ENCODE measurements around the gene PIP4K2A. TPM values are rescaled to one million over a fixed set of nuclear protein-coding genes. Genes with fewer than 3 reads are reported as not detected.

PIP4K2A gene
- total RNA-seq, 1 donor from 2014 or later = 24.1 TPM

DNA sequence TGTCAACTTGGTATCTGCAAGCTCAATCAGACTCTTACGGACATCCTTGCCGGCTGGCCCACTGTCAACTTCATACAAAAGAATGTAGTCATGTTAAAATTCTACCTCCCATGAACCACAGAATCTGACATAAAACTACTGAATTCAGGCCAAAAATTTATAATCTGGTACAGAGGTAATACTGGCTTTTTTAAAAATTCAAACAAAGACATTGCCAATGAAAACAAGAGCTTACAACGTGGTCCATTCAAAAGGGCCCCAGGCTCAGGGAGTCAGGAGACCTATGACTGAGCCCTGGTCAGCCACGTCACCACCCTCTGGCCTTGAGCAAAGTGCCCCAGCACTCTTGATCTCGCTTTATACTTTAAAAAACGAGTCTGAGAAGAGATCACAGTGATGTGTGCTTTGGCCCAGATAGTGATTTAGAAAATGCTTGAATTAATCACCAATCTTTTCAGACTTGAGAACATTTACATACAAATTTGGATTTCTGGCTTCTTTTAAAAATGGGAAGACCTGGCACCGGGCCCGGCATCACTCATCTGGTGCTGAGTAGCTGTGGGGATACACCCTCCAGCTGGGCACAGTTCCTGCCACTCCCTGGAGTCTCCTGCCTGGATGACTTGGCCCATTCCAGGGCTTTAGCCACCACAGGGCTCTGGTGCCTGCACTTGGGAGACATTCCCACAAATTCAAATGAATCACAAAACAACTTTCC is 94.1 kb downstream of the PIP4K2A start:
- DNase-seq (ENCODE audit: low read depth) = peak; percentile 91

DNA sequence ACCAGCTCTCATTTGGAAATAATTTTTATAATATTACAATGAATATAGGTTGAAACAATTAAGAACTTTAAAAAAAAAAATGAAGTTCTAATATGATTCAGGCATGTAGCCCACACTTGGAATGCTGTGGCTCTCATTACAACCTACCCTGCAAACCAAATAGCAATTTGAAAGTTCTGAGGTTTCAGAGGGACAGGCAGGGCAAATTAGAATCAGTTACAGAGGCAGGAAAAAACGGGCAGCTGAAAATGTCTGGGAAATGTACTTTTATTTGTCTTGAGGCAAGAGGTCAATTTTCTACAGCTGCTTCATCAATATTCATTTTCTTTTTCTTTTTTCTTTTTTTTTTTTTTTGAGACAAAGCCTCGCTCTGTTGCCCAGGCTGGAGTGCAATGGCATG is 95.3 kb downstream of the PIP4K2A start:
- peak; percentile 69 for DNase-seq (ENCODE audit: low read depth)

DNA sequence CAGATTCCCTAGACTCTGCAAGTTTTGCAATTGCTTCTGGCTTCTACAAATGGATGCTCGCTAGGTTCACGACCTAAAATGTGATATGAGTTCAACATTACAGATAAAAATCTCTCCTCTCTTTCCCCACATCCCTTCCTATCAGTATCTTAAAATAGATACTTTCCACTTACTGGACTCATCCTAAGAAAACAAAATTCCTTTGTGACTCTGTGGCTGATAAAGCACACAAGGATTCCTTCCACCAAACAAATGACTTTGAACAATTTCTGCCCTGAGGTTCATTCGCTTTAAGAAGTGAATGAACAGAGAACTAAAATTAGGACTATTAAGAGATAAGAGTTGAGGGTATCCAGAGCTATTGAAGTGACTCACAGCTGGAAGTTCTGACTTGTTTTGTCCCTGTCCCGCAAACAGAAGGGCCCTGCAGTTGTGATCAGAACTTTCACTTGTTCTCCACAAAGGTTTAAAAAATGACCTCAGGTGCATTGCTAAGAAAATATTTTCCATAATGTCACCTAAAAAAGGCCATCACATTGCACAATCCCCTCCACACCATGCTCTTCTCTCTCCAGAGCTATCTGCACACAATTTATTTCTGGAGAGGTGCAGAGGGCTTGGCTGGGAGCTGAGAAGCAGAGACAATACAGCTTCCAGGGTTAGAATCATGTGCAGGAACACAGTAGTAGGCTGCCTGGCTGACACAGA is 96.1 kb downstream of the PIP4K2A start:
- DNase-seq (ENCODE audit: low read depth) = no peak

DNA sequence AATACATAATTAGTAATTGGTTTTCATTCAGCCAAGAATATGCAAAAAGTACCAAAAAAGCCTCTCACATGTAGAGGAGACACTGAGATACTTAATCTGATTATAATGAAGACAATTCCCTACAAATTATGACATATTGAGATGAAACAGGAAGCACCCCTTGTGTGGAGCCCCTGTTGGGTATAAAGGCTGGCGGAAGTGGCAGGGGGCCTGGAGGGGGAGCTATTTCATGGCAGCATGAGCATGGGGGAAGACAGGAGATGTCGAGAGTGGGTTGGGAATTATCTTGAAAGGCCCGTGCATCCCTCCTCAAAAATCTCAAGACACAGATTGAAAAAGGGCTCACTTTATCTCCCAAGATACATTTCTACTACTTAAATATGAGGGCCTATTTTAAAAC is 96.9 kb downstream of the PIP4K2A start:
- no peak for DNase-seq (ENCODE audit: low read depth)

DNA sequence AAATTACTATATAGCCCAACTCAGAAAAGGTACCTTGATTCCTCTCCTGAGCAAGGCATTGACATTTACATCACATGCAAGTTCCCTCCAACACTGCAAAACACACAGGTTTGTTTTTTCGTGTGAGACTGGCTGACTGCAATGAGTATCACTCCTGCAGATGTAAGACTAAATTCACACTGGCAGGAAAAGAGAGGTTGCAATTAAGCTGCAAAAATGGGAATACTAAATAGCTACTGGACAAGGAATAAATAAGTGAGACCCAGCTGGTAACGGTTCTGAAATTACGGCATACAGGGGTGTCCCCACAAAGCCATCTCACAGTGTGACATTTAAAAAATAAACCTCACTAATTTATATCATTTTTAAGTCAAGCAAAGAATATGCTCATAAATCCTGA is 97.3 kb downstream of the PIP4K2A start:
- no peak for DNase-seq (ENCODE audit: low read depth)

DNA sequence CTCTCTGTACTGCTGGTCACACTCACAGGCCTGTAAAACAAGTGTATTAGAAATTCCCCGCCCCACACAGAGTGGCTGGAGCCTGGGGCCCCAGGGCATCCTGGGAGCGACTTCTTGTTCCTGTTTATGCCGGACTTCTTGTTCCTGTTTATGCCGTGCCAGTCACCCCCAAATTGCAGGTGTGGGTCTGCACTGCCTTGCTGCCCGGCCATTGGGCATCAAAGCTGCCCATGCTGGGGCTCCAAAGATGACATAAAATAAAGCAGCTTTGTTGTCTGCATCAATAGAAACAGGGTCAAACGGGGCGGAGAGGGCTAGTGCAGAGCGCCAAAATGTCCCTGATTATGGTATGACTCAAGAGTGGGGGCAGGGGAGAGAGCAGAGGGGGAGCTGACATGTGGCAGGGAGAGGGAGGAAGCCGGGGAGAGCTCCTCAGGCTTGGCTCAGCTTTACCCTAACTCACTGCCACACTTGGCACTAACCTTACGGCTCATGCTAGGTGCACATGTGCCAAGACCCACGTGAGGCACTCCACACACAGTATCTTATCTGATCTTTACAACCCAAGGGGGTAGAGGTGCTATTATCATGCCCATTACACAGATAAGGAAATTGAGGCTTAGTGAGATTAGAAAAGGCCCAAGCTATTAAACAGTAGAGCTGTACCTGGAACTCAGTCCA is 98.4 kb downstream of the PIP4K2A start:
- DNase-seq (ENCODE audit: low read depth) = peak; percentile 66

DNA sequence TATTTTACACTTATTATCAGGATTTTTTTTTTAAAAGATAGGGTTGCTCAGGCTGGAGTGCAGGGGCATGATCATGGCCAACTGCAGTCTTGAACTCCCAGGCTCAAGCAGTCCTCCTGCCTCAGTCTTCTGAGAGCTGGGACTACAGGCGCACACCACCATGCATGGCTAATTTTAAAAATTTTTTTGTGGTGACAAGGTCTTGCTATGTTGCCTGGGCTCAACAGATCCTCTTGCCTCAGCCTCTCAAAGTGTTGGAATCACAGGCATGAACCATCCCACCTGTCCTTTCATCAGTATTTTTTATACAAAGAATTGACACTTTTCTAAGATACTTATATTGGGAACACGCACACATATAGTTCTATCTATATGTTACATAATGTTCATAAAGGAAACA is 99.3 kb downstream of the PIP4K2A start:
- DNase-seq (ENCODE audit: low read depth) = no peak

DNA sequence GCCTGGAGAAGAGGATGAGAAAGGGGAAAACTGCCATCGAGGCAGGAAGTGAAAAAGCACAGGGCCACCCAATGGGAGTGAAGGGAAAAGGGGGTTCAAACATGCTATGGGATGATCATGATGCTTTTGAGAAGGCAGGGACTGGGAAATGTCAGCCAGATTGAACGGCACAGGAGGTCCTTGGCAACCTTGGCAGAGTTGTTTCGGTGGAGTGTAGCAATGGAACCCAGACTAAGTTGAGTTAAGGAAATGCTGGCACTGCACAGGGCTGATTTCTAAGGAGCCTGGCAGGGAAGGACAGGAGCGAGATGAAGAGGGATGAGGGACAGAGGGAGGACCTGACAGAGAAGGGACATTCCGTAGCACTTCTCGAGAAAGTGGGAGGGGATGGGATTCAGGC is 101.4 kb downstream of the PIP4K2A start:
- no peak for DNase-seq (ENCODE audit: low read depth)

DNA sequence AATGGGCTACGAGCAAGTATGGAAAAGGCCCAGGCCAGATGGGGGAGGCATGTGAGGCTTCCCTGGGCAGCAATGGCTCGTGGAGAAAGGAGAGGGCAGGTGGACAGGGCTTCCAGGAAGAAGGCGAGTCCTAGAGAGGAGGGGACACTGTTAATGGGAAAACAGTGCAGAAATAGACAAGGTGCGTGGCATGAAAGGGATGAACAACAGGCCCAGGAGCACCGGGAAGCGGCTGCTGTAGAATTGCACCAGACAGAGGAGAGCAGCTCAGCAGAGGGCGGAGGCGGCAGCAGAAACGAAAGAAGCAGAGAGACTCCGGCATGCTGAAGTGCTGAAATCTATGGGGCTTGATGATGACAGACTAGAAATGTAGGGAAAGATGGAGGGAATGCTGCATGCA is 102.1 kb downstream of the PIP4K2A start:
- DNase-seq (ENCODE audit: low read depth) = no peak

DNA sequence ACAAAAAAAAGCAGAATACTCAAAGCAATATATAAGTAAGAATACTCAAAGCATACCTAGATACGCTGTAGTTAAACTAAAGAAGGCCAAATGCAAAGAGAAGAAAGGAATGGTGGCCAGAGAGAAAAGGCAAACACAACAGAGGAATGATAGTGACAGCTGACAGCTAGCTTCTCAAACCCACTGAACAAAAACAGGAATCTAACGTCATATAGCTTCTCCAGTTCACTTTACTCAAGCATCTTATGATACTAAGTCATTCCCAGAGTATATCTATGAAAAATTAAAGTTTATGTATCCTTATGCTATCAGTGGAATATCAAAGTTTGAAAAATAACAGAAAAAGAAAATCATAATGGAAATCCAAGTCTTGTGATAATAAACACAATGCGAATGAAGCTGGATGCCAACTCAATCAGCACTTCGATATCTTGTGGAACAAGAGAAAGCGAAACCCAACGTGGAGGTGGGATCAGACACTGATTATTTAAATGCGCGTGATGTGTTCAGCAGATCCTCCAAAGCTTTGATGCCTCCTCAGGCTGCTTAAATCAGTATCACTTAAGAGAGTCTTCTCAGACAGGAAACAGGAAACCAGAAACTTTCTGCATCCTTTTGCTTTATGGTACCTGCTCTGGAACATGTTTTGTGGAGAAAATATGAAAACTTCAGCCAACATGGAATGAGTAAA is 102.8 kb downstream of the PIP4K2A start:
- DNase-seq (ENCODE audit: low read depth) = no peak

DNA sequence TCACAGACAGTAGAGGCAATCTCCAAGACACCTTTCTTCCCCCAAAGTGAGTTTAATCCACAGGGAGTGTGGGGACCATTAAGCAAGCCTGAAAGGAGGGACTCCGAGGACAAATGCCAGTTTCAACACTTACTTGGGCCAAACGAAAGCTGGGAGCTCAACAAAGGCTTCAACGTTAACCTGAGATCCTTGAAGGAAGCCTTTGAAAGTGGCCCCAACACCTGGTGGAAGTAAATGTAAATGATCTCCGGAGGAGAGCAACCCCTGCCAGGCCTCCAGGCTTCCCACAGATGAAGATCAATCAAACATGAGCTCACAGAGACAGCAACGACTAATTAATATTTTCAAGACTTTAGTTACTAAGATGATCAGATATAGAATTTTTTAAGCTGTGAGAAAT is 103.8 kb downstream of the PIP4K2A start:
- no peak for DNase-seq (ENCODE audit: low read depth)

DNA sequence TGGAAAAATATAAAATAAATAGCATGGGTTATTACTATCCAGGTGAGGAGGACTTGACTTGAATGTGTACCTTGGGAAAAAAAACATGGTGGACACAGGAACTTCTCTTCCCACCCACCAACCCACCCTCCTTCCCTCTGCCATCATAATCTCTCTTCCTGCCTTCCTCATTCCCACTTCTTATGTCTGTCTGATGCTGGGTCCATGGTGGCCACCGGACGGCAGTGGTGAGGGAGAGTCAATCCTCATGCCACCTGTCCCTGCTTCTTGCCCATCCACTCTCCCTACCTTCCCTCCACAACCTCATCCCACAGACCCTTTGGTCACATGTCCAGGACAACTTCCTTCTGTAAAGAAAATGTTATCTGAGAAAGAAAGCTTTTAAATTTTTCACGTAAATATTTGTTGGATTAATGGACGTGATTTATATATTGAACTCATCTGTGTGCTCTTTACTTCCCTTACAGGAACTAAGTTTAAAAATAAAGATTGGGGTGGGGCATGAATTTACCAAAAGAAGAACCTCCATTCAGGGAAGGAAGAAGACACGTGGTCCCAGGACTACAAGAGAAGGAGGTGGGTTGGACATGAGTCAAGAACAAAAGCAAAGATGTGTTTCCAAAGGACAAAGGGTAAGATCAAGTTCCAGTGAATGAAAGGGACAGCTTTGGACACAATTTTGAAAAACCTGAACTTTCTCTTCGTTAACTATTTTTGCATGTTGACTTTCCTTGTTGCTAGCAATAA is 104.5 kb downstream of the PIP4K2A start:
- DNase-seq (ENCODE audit: low read depth) = no peak

DNA sequence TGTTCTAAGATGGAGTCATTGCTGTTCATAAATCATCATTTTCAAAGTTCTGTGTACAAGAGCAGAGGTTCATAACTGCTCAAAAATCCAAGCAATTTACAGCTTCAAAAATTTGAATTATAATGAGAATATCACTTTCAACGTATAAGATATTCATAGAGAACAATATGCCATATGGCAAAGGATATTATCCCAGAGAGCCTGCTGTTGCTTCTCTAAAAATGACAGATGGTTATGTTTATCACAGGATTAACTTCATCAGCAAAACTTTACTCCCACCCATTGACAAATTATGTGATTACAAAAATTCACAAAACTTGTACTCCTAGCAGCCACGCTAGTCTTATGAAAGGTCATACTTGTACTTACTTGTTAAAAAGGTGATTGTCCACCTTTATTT is 105.1 kb downstream of the PIP4K2A start:
- DNase-seq (ENCODE audit: low read depth) = no peak

DNA sequence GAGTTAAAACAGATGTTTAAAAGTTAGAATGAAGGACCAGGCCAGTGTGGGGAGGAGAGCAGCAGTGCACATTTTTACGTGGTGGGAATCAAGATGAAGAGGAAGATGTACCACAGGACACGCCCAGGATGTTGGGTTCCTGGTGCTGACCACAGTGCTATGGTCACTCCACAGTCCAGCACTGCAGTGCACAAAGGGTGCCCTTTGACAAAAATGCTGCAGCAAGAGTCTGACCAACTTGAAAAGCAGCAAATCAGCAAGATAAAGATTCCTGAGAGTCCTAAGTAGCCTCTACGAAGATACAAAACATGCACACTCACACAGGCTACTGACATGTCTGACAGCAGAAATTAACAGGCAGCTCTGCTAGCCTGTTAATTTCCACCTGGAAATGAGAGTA is 107.1 kb downstream of the PIP4K2A start:
- no peak for DNase-seq (ENCODE audit: low read depth)

DNA sequence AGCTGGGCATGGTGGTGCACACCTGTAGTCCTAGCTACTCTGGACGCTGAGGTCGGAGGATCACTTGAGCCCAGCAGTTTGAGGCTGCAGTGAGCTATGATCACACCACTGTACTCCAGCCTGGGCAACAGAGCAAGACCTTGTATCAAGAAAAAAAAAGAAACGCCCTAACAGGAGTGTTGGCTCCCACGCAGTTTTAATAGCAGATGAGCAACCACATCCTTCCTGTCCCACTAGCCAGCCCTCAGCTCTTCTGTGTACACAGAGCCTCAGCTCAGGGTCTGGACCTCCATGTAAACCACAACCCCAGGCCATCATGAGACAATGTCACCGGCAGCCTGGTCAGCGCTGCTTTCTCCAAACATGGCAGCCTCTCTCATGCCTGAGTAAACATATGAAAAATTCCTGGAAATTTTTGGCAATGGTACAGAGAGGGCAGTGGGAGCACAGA is 108.2 kb downstream of the PIP4K2A start:
- DNase-seq (ENCODE audit: low read depth) = peak; percentile 79

DNA sequence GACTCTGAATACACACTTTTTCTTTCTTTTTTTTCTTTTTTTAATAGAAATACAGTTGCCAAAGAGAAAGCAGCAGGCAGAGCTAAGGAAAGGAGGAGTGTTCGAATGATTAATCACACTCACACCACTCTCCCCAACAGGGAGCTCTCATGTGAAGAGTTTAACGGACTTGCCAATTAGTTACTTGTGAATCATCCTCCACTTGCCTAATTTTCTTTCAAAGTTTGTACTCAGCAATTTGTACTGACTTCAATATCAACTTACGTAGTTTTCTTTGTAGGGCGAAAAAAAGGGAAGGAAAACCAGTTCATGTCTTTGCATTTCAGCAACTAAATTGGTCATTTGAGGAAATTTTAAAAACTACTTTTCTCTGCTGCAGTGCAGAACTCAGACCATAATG is 109.2 kb downstream of the PIP4K2A start:
- peak; percentile 95 for DNase-seq (ENCODE audit: low read depth)

DNA sequence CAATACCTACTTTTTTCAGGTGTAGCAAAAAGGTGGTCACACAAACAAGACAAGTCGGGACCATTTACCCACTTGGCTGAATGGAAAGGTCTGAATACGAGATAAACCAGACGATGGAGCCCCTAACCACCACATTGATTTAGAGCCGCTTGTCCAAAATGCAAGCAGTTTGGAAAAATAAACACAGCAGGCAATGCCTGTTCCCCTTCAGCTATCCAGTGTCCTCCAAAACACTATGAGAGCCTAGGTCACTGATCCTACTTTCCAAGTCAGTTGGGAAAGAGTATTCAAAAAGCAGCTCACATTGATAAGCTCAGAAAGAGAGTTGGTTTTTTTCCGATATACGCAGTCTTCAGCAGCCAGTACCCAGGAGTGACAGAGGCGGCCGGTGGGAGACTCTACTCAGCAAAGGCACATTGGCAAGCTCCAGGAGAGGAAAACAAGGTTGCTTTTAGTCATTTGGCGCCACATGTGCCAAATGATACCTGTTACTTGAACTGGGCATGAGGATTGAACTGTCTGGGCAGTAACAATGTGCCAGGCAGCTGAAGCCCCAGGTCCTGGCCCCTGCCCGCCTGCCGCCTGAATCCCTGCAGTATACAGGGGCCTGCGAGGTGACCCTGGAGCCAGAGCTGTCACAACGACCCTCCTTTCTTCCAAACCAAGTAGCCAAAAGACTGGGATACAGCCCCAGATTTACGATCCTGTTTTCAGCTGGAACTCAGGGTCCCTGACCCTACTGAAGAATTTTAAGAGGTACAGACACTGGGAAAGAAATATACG is 109.8 kb downstream of the PIP4K2A start:
- DNase-seq (ENCODE audit: low read depth) = no peak

DNA sequence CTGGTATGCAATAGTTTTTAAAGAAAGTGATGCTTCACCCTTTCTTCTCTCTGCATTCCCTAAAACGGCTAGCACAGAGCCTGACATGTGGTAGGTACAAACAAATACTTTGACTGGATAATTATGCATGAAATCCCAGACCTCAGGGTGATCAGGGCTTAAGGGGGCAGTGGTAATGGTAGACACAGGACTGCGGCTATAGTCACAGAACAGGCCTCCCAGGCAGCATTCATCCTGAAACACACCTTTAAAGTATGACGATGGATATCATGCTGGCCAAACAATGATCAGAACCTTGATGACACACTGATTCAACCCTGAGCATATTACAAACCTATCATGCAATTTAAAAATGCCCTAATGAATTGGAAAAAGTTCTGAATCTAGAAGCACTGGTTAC is 110.8 kb downstream of the PIP4K2A start:
- no peak for DNase-seq (ENCODE audit: low read depth)

DNA sequence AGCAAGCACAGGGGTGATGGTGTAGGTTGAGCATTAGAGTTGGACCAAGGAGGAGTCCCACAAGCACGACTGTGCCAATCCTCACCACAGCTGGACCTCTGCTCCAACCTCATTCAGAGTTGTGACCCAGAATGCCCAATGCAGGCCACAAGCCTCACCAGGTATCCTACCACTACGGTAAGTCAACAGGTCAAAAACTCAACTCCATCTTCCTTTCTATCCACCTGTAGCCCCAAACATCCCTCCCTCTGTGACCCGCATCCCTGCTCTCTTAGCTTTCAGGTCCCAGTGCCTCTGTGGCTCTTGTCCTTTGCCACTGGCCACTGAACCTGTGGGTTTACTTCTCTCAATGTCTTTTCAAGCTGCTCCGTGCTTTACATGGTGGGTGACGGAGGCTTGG is 112.8 kb downstream of the PIP4K2A start:
- no peak for DNase-seq (ENCODE audit: low read depth)

DNA sequence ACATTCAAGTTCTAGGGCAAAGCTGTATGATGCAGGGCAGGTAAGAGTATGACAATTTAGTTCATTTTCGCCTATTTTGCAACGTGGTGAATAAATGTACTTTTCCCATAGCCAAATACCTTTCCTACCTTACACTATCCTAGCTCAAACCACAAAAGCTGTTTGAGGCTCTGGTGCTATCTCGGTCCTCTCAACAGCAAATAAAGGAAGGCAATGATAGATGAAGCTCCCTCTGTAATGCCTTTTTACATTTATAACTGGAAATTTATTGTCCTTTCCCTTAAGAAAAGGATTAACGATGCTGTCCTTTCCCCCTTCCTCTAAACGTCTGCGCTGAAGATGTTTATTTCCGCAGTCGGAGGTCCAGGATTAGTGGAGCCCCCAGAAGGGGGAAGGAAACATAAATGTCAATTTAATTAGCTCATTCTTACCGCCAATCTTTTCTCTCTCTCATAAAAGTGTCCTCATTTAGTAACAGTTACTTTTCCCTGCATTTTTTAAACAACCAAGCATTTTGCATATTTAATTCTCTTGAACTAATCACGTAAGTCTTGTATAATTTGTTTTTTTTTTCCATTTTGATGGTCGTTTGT is 114.6 kb downstream of the PIP4K2A start:
- no peak for DNase-seq (ENCODE audit: low read depth)
